ENCODE measurements around the gene SIK3. TPM values are rescaled to one million over a fixed set of nuclear protein-coding genes. Genes with fewer than 3 reads are reported as not detected.

Gene SIK3
- total RNA-seq, 1 experiment from 2014 or later: 33.3 TPM

DNA sequence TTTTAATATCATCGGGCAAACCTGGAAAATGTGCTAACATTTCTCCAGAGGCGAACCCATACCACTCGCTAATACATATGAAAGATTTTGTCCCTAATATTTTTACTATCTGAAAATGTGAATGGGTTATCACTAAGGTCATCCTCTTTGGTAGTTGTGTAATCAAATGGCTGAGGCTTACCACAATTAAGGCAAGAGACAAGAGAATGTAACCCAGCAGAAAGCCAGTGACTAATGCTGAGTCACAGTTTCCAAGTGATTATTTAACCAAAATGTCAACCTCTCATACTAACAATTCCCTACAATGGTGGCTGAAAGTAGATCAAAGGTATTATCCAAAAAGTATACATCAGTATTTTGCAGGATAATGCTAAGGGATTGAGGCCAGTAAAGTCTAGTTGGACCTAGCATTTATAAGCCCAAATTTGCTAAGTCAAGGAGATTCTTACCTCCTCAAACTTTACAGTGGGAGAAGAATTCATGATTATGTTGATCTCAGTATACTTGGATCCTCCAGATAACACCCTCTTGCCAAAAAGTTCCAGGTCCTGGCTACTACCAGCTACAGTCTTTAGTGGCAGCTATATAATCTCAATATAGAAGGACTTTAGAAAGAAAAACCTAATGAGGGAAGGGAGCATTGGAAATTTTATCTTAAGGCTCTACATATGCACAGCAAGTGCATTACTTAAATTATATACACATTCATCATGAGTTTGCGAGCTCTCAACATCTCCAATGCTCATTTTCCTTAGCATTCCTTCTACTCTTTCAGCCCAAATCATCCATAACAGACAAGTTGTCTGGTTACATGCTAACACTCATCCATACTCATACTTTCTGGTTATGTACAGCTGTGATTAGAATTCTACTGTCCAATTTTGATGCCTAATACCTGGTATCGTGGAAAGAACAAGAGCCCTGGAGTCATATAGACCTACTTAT, 25.4 kb downstream of the SIK3 start:
- peaks cover 6% of the 10 kb centered on the region for H3K36me3 Mint-ChIP-seq (ENCODE audit: insufficient read depth, unreplicated experiment)
- intact Hi-C loops (cut with micrococcal nuclease): no loop called here
- H3K4me1 Mint-ChIP-seq (ENCODE audit: insufficient read depth, unreplicated experiment): peaks cover 26% of the 10 kb centered on the region
- no peaks in the 10 kb centered on the region for H3K27me3 Mint-ChIP-seq (ENCODE audit: insufficient read depth, unreplicated experiment)
- no peaks in the 10 kb centered on the region for H3K9me3 Mint-ChIP-seq (ENCODE audit: unreplicated experiment)
- TF ChIP-seq, protein P1, sequence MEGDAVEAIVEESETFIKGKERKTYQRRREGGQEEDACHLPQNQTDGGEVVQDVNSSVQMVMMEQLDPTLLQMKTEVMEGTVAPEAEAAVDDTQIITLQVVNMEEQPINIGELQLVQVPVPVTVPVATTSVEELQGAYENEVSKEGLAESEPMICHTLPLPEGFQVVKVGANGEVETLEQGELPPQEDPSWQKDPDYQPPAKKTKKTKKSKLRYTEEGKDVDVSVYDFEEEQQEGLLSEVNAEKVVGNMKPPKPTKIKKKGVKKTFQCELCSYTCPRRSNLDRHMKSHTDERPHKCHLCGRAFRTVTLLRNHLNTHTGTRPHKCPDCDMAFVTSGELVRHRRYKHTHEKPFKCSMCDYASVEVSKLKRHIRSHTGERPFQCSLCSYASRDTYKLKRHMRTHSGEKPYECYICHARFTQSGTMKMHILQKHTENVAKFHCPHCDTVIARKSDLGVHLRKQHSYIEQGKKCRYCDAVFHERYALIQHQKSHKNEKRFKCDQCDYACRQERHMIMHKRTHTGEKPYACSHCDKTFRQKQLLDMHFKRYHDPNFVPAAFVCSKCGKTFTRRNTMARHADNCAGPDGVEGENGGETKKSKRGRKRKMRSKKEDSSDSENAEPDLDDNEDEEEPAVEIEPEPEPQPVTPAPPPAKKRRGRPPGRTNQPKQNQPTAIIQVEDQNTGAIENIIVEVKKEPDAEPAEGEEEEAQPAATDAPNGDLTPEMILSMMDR (IDR thresholded peaks at IDR 0.05; ENCODE audit: unreplicated experiment): no peak
- ChIA-PET POLR2A (interaction anchor here (0.7 to 2.9 kb wide), 14 partner anchors 10 to 193 kb away, joined by 3 to 24 read pairs (median 3); partner anchors contain the start of gene SIK3), CTCF (interaction anchor here (0.5 to 1.7 kb wide), 11 partner anchors 11 to 164 kb away, joined by 3 to 10 read pairs (median 3); no protein-coding TSS in a partner anchor)
- H3K27ac Mint-ChIP-seq (ENCODE audit: low read depth, unreplicated experiment): no peak overlapping the region
- no peak overlapping the region for H3K4me3 Mint-ChIP-seq (ENCODE audit: unreplicated experiment)
- peak; percentile 92 for DNase-seq (ENCODE audit: unreplicated experiment)
- no TSS peak for BruUV-seq (replicated peaks)

DNA sequence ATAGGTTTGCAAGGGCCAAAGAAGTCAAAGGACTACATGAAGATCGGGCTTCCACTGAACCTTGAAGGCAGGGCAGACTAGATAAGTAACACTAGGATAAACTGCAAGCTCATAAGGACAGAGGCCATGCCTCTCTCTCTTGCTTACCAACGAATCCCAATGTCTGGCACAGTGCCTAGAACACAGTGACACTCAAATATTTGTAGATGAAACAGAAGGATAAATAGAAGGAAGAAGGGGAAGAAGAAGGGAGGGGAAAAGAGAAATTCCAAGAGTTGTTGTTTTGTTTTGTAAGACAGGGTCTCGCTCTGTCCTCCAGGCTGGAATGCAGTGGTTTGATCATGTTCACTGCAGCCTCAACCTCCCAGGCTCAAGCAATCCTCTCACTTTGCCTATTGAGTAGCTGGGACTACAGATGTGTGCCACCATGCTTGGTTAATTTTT, 26.9 kb downstream of the SIK3 start:
- DNase-seq (ENCODE audit: unreplicated experiment): peak; percentile 49
- TF ChIP-seq, protein P1 (IDR thresholded peaks at IDR 0.05; ENCODE audit: unreplicated experiment): no peak
- no TSS peak for BruUV-seq (replicated peaks)
- ChIA-PET CTCF (interaction anchor here (0.8 kb wide), 1 partner anchor 60 kb away, joined by 6 read pairs; no protein-coding TSS in a partner anchor), POLR2A (interaction anchor here (1.0 to 2.9 kb wide), 5 partner anchors 13 to 26 kb away, joined by 3 to 24 read pairs (median 3); partner anchors contain the start of gene SIK3)
- peak overlapping the region; percentile 55 for H3K27ac Mint-ChIP-seq (ENCODE audit: low read depth, unreplicated experiment)
- no peaks in the 10 kb centered on the region for H3K27me3 Mint-ChIP-seq (ENCODE audit: insufficient read depth, unreplicated experiment)
- intact Hi-C loops (cut with micrococcal nuclease): no loop called here
- peaks cover 26% of the 10 kb centered on the region for H3K4me1 Mint-ChIP-seq (ENCODE audit: insufficient read depth, unreplicated experiment)
- H3K9me3 Mint-ChIP-seq (ENCODE audit: unreplicated experiment): no peaks in the 10 kb centered on the region
- no peak overlapping the region for H3K4me3 Mint-ChIP-seq (ENCODE audit: unreplicated experiment)
- peaks cover 6% of the 10 kb centered on the region for H3K36me3 Mint-ChIP-seq (ENCODE audit: insufficient read depth, unreplicated experiment)

DNA sequence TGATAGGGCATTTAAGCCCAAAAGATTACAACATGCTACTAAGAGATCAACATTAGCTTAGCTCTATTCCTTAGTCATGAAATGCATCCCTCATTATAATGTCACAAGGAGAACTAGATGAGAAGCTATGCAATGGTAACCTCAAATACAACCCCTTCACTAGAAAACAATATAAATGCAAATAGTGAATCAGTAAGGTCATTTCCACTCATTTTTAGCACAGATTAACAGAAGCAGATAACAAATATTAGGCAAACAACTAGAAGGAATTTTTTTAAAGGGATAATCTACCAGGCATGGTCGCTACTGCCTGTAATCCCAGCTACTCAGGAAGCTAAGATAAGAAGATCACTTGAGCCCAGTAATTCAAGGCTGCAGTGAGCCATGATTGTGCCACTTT, 28.2 kb downstream of the SIK3 start:
- intact Hi-C loops (cut with micrococcal nuclease): no loop called here
- BruUV-seq (replicated peaks): no TSS peak
- Mint-ChIP-seq H3K27me3 (ENCODE audit: insufficient read depth, unreplicated experiment) (no peaks in the 10 kb centered on the region), H3K4me1 (ENCODE audit: insufficient read depth, unreplicated experiment) (peaks cover 26% of the 10 kb centered on the region), H3K27ac (ENCODE audit: low read depth, unreplicated experiment) (no peak overlapping the region), H3K9me3 (ENCODE audit: unreplicated experiment) (no peaks in the 10 kb centered on the region), H3K4me3 (ENCODE audit: unreplicated experiment) (no peak overlapping the region), H3K36me3 (ENCODE audit: insufficient read depth, unreplicated experiment) (peaks cover 6% of the 10 kb centered on the region)
- ChIA-PET POLR2A (interaction anchor here (0.6 to 1.2 kb wide), 2 partner anchors 8 to 17 kb away, joined by 3 to 4 read pairs; no protein-coding TSS in a partner anchor), CTCF (interaction anchor here (0.9 kb wide), 1 partner anchor 36 kb away, joined by 3 read pairs; no protein-coding TSS in a partner anchor)
- no peak for DNase-seq (ENCODE audit: unreplicated experiment)
- TF ChIP-seq, protein P1 (IDR thresholded peaks at IDR 0.05; ENCODE audit: unreplicated experiment): no peak

DNA sequence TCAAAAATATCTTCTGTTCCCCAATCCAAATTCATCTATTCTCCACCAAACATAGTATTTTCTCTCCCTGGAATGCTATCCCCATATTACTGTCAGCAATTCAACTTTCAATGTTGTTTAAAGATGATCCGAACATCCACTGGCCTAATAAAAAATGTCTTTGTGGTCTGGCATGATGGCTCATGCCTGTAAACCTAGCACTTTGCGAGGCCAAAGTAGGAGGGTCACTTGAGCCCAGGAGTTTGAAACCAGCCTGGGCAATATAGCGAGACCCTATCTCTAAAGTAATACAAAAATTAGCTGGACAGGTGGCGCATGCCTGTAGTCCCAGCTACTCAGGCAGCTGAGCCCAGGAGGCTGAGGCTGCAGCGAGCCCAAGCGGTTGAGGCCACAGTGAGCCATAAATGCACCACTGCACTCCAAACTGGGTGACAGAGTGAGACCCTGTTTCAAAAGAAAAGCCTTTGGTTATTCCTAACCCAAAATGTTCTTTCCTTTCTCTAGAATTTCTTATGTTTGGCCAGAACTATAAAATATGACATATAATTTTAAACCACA, 29.8 kb downstream of the SIK3 start:
- Mint-ChIP-seq H3K9me3 (ENCODE audit: unreplicated experiment) (no peaks in the 10 kb centered on the region), H3K27ac (ENCODE audit: low read depth, unreplicated experiment) (no peak overlapping the region), H3K27me3 (ENCODE audit: insufficient read depth, unreplicated experiment) (no peaks in the 10 kb centered on the region), H3K36me3 (ENCODE audit: insufficient read depth, unreplicated experiment) (peaks cover 6% of the 10 kb centered on the region), H3K4me3 (ENCODE audit: unreplicated experiment) (no peak overlapping the region), H3K4me1 (ENCODE audit: insufficient read depth, unreplicated experiment) (peaks cover 25% of the 10 kb centered on the region)
- intact Hi-C loops (cut with micrococcal nuclease): no loop called here
- DNase-seq (ENCODE audit: unreplicated experiment): no peak
- BruUV-seq (replicated peaks): no TSS peak
- ChIA-PET POLR2A (no interaction called here), CTCF (no interaction called here)
- TF ChIP-seq, protein P1 (IDR thresholded peaks at IDR 0.05; ENCODE audit: unreplicated experiment): no peak
